GM12872 (cell line): ENCODE data around the gene RARRES1.

Experiments
- TF ChIP-seq, protein P1 (sequence below): IDR thresholded peaks from 3 replicates; pipeline ENCODE4 v1.5.1; 2011; ENCODE audit warnings: low read depth, mild to moderate bottlenecking, low read length, moderate library complexity; ENCODE audit not compliant: insufficient read depth

Gene RARRES1

DNA sequence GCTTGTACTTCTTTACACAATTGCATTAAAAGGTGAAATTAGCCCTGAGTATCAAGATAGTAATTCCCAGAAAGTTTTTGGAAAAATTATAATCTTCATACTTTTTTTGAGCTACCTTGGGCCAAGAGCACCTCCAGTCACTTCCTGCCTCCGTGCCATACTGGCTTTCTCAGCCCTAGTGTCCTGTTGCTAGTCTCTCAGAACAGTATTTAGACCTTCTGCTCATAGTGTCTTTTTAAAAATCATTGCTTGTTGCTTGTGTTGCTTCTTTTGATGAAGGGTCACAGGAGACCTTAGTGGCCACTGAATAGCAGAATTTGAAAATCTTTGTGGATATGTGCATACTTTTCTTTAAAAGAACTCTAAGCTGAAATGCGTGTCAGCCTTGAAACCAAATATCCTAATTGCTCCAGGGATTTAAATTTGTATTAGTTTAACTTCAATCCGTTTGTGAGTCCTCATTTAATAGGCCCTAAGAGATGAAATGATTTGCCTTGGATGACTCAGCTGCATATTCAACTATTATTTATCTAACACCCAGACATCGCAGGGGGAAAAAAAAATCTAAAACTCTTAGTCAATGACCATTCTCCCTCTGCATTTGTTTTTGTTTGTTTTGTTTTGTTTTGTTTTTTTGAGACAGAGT, 30.7 kb downstream of the RARRES1 start:
- TF ChIP-seq, protein P1, sequence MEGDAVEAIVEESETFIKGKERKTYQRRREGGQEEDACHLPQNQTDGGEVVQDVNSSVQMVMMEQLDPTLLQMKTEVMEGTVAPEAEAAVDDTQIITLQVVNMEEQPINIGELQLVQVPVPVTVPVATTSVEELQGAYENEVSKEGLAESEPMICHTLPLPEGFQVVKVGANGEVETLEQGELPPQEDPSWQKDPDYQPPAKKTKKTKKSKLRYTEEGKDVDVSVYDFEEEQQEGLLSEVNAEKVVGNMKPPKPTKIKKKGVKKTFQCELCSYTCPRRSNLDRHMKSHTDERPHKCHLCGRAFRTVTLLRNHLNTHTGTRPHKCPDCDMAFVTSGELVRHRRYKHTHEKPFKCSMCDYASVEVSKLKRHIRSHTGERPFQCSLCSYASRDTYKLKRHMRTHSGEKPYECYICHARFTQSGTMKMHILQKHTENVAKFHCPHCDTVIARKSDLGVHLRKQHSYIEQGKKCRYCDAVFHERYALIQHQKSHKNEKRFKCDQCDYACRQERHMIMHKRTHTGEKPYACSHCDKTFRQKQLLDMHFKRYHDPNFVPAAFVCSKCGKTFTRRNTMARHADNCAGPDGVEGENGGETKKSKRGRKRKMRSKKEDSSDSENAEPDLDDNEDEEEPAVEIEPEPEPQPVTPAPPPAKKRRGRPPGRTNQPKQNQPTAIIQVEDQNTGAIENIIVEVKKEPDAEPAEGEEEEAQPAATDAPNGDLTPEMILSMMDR = no peak

DNA sequence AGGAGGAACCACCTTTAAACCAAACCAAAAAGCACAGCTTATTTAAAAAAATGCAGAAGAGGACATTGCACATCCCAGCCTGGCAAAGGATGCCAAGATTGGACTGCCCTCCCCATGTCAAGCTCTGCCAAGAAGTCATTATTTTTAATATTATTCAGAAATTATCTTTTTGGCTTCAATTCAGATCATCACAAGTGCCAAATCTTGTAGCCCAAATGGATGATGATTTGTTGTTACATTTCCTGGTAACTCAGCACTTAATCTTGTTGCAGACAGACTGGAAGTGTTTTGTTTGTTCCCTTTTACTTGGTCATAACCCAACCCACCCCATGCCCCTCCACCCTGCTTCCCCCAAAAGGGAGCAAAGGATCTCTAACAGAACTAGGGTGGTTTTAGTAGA, 31.7 kb downstream of the RARRES1 start:
- TF ChIP-seq, protein P1 = no peak

DNA sequence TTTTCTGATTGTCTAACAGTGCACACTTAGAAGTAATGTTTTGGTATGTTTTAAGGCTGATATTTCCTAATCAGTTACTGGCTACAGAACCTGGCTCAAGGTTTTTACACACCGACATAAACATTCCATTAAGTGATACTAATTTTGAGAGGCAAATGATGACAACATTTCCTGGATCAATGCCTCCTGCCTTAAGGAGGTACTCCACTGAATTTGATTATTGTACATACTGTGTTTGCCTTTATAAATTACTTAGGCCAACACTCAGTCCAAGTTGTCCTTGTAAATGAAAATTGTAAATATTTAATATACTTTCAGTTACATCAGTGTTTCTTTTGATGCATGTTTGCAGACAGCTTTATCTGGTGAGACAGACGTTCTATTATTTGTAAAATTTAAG, 35.6 kb downstream of the RARRES1 start:
- TF ChIP-seq, protein P1 = no peak

DNA sequence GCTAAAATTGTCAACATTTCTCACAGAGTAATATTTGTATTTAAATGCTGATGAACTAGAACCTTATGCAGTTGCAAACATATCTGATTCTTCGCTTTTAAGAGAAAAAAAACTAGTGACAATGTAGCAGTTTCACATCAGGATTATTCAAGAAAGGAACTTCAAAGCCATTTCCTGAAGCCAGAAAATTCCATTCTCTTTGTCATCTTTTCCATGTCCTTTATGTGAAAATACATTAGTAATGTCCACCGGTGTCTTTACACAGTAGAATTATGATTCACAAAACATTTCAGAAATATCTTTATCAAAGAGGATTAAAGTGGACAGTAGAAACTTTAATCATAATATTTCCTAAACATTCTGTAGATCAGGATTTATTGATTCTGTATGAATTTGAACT, 47.1 kb downstream of the RARRES1 start:
- TF ChIP-seq, protein P1 = no peak

DNA sequence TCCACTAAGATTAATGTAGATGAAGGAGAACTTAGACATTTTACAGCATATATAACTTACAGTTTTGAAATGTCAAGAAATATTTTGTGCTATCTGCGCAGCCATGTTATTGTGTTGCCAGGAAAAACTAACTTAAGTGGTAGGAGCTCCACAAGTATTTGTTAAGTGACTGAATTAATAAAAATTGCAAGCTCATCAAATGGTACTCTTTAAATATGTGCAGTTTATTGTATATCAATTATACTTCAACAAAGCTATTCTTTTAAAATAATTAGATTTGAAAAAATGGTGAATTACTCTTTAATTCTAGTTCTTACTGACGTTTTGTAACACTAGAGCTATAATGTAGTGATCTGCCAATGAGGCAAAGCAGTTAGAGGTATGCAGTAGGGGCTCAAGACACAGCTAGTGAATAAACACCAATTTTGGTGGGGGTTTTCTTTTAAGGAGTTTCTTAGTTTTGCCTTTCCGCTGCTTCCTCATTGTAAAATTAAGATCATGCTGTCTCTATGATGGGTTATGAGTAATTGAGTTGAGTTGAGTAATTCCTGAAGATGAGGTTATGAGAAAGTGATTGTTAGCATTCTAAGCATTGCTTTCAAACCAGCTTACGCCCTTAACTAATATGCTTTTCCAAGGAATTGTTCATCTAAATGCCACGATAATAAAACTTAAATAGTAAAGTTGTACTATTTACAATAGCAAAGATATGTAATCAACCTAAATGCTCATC, 48.9 kb downstream of the RARRES1 start:
- TF ChIP-seq, protein P1 = no peak

DNA sequence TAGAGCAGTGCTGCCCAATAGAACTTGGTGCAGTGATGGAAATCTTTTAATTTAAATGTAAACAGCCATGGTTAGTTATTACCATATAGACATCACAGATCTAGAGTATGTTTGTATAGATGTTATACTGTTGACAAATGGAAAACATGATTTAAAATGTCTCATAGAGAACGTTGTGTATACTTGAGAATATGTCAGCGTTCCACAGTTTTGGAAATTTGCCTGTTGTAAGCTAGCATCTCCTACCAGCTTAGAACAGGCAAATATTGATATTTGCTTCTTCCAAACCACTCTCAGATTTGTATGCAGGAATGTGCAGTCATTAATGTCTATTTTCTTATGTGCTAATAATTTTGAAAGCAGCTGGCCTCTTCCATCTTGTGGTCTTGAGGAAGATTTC, 51.4 kb downstream of the RARRES1 start:
- TF ChIP-seq, protein P1 = no peak

DNA sequence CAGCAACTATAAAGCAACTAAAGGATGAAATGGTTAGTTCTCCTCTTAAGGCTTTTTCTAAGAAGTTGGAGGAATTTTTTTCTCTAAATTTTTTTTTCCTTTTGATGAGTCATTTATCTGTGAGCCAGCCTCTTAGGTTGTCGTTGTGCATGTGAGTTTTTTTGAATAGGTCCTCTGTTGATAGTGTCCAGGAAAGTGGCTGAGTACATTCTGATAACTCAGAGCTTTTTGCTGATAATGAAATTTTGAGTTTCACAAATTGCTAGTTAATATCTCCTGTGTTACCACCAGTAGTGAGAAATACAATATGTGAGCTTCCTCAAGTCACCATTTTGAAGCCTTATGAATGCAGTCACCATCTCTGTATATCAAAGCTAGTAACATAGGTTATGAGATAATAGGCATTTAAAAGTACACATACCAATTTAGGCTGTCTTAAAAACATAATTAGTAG, 52.7 kb downstream of the RARRES1 start:
- TF ChIP-seq, protein P1 = no peak
